AG04450 (cell line): Measurements from ENCODE around the gene CEP128. TPM values are rescaled to one million over a fixed set of nuclear protein-coding genes. Genes with fewer than 3 reads are reported as not detected.
A peak's percentile ranks its signal among the peaks of the same experiment; 100 is the strongest.

ENCODE experiments used
- CTCF ChIA-PET: fragments of 300-600, 350-600 bp; formaldehyde crosslinking; extraction: SDS; loops from one replicate; lab custom pipeline; 2022; ENCODE audit warnings: antibody characterized with exemption, inconsistent platforms; lab: Charles Lee
- POLR2A ChIA-PET: fragments of 350-600 bp; formaldehyde crosslinking; extraction: SDS; loops from one replicate; lab custom pipeline; 2021; ENCODE audit warnings: antibody characterized with exemption, inconsistent platforms; lab: Yijun Ruan, JAX
- DNase-seq: peaks from one replicate; pipeline ENCODE4 v3.0.0-alpha.2; 2011; ENCODE audit warnings: low read depth, low spot score
- H3K27ac ChIP-seq: one replicate; pipeline ENCODE4 v1.5.1; 2012; ENCODE audit warnings: low read depth, low read length, control low read depth
- H3K27me3 ChIP-seq: one replicate; pipeline ENCODE4 v1.6.0; 2012; ENCODE audit warnings: low read length; ENCODE audit not compliant: control insufficient read depth, insufficient read depth
- H3K4me3 ChIP-seq: 2 replicates; pipeline ENCODE4 v1.5.1; 2011; ENCODE audit warnings: mild to moderate bottlenecking, low read depth, low read length, control low read depth
- H3K9me3 ChIP-seq: 2 replicates; pipeline ENCODE4 v1.5.1; 2012; ENCODE audit warnings: low read length; ENCODE audit not compliant: control insufficient read depth, insufficient read depth
- CTCF ChIP-seq: IDR thresholded peaks from 2 replicates; pipeline ENCODE4 v1.5.1; 2011; ENCODE audit warnings: low read depth, low read length, control low read depth, inconsistent platforms
- polyA plus RNA-seq: library from polyadenylated mRNA; depleted of rRNA; stranded (reverse); fragments of >200 nt; gene quantifications from 2 replicates; pipeline ENCODE4 v1.2.3, GENCODE V29; 2011

Gene CEP128
- polyA plus RNA-seq, 1 experiment: 1.8 TPM

GRCh38 chr14:80927083-80927989, 14.2 kb downstream of the CEP128 start:
- Histone ChIP-seq H3K9me3 (no peaks in the 10 kb centered on the region), H3K4me3 (no peak overlapping the region), H3K27ac (no peak overlapping the region), H3K27me3 (no peaks in the 10 kb centered on the region)
- no peak for DNase-seq
- peak; percentile 22; the same call in 1 of the 2 replicates for TF ChIP-seq CTCF
- ChIA-PET POLR2A (interaction anchor here (1.6 kb wide), 1 partner anchor 15 kb away, joined by 4 read pairs; the partner anchor contains the start of gene CEP128), CTCF (no interaction called here)

- ChIA-PET POLR2A (interaction anchor here (1.0 to 1.6 kb wide), 2 partner anchors 15 to 294 kb away, joined by 3 to 4 read pairs; partner anchors contain the start of genes CEP128 and GTF2A1), CTCF (no interaction called here)
- Histone ChIP-seq H3K4me3 (no peak overlapping the region), H3K27ac (no peak overlapping the region), H3K27me3 (no peaks in the 10 kb centered on the region), H3K9me3 (no peaks in the 10 kb centered on the region)
- peak; percentile 29 for DNase-seq
- TF ChIP-seq CTCF: no peak
These were observed 15.0 kb downstream of the CEP128 start for GRCh38 chr14:80926397-80927082.

- no peak for TF ChIP-seq CTCF
- H3K27me3 ChIP-seq: no peaks in the 10 kb centered on the region
- ChIA-PET POLR2A (no interaction called here), CTCF (interaction anchor here (0.6 kb wide), 1 partner anchor 10 kb away, joined by 4 read pairs; no protein-coding TSS in a partner anchor)
- no peaks in the 10 kb centered on the region for H3K9me3 ChIP-seq
- no peak for DNase-seq
- no peak overlapping the region for H3K27ac ChIP-seq
- no peak overlapping the region for H3K4me3 ChIP-seq
These were observed 17.0 kb downstream of the CEP128 start for GRCh38 chr14:80924365-80925103.

GRCh38 chr14:80923368-80923767, 18.2 kb downstream of the CEP128 start:
- POLR2A ChIA-PET: no interaction called here
- Histone ChIP-seq H3K27ac (no peak overlapping the region), H3K27me3 (no peaks in the 10 kb centered on the region), H3K9me3 (no peaks in the 10 kb centered on the region), H3K4me3 (no peak overlapping the region)
- CTCF ChIA-PET: interaction anchor here (1.8 kb wide), 1 partner anchor 64 kb away, joined by 6 read pairs; no protein-coding TSS in a partner anchor
- DNase-seq: no peak
- TF ChIP-seq CTCF: no peak
